ENCODE data around the gene RAI14. TPM values are rescaled to one million over a fixed set of nuclear protein-coding genes. Genes with fewer than 3 reads are reported as not detected.

The RAI14 gene
- total RNA-seq, 1 experiment from 2014 or later = 133 TPM

- H3K9me2 ChIP-seq (ENCODE audit: insufficient read depth) = no peaks in the 10 kb centered on the region
- POLR2A ChIA-PET (ENCODE audit: unreplicated experiment) = interaction anchor here (0.6 kb wide), 1 partner anchor 25 kb away, joined by 8 read pairs; no protein-coding TSS in a partner anchor
- TF ChIP-seq EZH2 (IDR thresholded peaks at IDR 0.05; ENCODE audit: low read depth) = no peak
- TF ChIP-seq, protein P1, sequence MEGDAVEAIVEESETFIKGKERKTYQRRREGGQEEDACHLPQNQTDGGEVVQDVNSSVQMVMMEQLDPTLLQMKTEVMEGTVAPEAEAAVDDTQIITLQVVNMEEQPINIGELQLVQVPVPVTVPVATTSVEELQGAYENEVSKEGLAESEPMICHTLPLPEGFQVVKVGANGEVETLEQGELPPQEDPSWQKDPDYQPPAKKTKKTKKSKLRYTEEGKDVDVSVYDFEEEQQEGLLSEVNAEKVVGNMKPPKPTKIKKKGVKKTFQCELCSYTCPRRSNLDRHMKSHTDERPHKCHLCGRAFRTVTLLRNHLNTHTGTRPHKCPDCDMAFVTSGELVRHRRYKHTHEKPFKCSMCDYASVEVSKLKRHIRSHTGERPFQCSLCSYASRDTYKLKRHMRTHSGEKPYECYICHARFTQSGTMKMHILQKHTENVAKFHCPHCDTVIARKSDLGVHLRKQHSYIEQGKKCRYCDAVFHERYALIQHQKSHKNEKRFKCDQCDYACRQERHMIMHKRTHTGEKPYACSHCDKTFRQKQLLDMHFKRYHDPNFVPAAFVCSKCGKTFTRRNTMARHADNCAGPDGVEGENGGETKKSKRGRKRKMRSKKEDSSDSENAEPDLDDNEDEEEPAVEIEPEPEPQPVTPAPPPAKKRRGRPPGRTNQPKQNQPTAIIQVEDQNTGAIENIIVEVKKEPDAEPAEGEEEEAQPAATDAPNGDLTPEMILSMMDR (conservative IDR thresholded peaks at IDR 0.05) = no peak
- H4K20me1 ChIP-seq (ENCODE audit: insufficient read depth) = peaks cover 9% of the 10 kb centered on the region
- intact Hi-C loops (cut with micrococcal nuclease; ENCODE audit: unreplicated experiment) = no loop called here
- H3K36me3 ChIP-seq (ENCODE audit: low read depth) = peaks cover 10% of the 10 kb centered on the region; the same call in 1 of the 2 replicates
- H3K4me1 ChIP-seq (replicated peaks; ENCODE audit: insufficient read depth) = no peaks in the 10 kb centered on the region
- peaks cover 34% of the 10 kb centered on the region; the same call in 1 of the 2 replicates for H3F3A ChIP-seq (ENCODE audit: insufficient read depth, low read depth)
- peaks cover 11% of the 10 kb centered on the region; the same call in 1 of the 2 replicates for H3K9me3 ChIP-seq (ENCODE audit: insufficient read depth, low read depth)
- H3K4me3 ChIP-seq = no peak overlapping the region
- 0 out of 2 replicates have a peak overlapping the region, but pooled peaks have one; percentile 3 for H3K27ac ChIP-seq
- no peak overlapping the region for H3K4me2 ChIP-seq
- no peaks in the 10 kb centered on the region for H3K27me3 ChIP-seq (ENCODE audit: insufficient read depth, low read depth)
- H3K79me2 ChIP-seq (ENCODE audit: low read depth) = peaks cover 42% of the 10 kb centered on the region
- H2AFZ ChIP-seq = no peak overlapping the region
- CTCF ChIA-PET = interaction anchor here (0.5 kb wide), 1 partner anchor 36 kb away, joined by 9 read pairs; no protein-coding TSS in a partner anchor
- BruUV-seq (replicated peaks) = no TSS peak
- DNase-seq = no peak
These were observed 130.9 kb downstream of the RAI14 start for GRCh38 chr5:34787035-34787434.

- Histone ChIP-seq H3K4me2 (no peak overlapping the region), H3K4me1 (replicated peaks; ENCODE audit: insufficient read depth) (no peaks in the 10 kb centered on the region), H3K4me3 (no peak overlapping the region), H3K27ac (no peak overlapping the region), H3F3A (ENCODE audit: insufficient read depth, low read depth) (peaks cover 44% of the 10 kb centered on the region), H3K36me3 (ENCODE audit: low read depth) (0 out of 2 replicates have a peak, but pooled peaks cover 7% of the 10 kb centered on the region), H3K9me2 (ENCODE audit: insufficient read depth) (no peaks in the 10 kb centered on the region), H2AFZ (no peak overlapping the region), H3K9me3 (ENCODE audit: insufficient read depth, low read depth) (peaks cover 11% of the 10 kb centered on the region; the same call in 1 of the 2 replicates), H3K27me3 (ENCODE audit: insufficient read depth, low read depth) (no peaks in the 10 kb centered on the region), H3K79me2 (ENCODE audit: low read depth) (peaks cover 48% of the 10 kb centered on the region), H4K20me1 (ENCODE audit: insufficient read depth) (peaks cover 18% of the 10 kb centered on the region)
- intact Hi-C loops (cut with micrococcal nuclease; ENCODE audit: unreplicated experiment) = no loop called here
- TF ChIP-seq EZH2 (IDR thresholded peaks at IDR 0.05; ENCODE audit: low read depth) = no peak
- TF ChIP-seq, protein P1 (conservative IDR thresholded peaks at IDR 0.05) = no peak
- DNase-seq = no peak
- ChIA-PET POLR2A (ENCODE audit: unreplicated experiment) (no interaction called here), CTCF (no interaction called here)
- BruUV-seq (replicated peaks) = no TSS peak
These were observed 132.9 kb downstream of the RAI14 start for GRCh38 chr5:34789021-34789531.

DNA sequence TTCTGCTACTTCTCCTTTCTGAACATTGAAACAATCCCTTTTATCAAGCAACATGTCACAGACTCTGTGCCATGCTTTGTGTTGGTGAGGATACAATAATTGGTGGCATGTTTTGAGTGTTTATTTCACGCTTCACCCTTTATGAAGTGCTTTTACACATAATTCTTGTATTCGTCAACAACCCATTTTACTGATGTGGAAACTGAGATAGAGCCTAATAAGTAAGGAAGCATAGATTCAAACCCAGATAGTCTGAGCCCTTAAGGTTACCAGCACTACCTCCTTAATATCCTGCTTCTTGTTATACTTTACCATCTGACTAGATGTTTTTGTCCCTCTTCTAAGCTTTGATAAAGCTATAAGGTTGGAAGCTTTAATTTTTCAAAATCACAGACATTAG is 133.5 kb downstream of the RAI14 start:
- H3K4me2 ChIP-seq = no peak overlapping the region
- DNase-seq = no peak

More for the DNA sequence above, 133.5 kb downstream of the RAI14 start:
- Histone ChIP-seq H3K36me3 (ENCODE audit: low read depth) (0 out of 2 replicates have a peak, but pooled peaks cover 9% of the 10 kb centered on the region), H3K9me3 (ENCODE audit: insufficient read depth, low read depth) (peaks cover 11% of the 10 kb centered on the region; the same call in 1 of the 2 replicates), H3K27ac (no peak overlapping the region), H2AFZ (no peak overlapping the region), H3K4me3 (no peak overlapping the region), H3K9me2 (ENCODE audit: insufficient read depth) (no peaks in the 10 kb centered on the region), H3K27me3 (ENCODE audit: insufficient read depth, low read depth) (no peaks in the 10 kb centered on the region), H3F3A (ENCODE audit: insufficient read depth, low read depth) (peaks cover 48% of the 10 kb centered on the region), H3K79me2 (ENCODE audit: low read depth) (peaks cover 48% of the 10 kb centered on the region), H4K20me1 (ENCODE audit: insufficient read depth) (peaks cover 18% of the 10 kb centered on the region), H3K4me1 (replicated peaks; ENCODE audit: insufficient read depth) (no peaks in the 10 kb centered on the region)
- intact Hi-C loops (cut with micrococcal nuclease; ENCODE audit: unreplicated experiment) = no loop called here
- no TSS peak for BruUV-seq (replicated peaks)
- ChIA-PET CTCF (no interaction called here), POLR2A (ENCODE audit: unreplicated experiment) (no interaction called here)
- TF ChIP-seq EZH2 (IDR thresholded peaks at IDR 0.05; ENCODE audit: low read depth) = no peak
- TF ChIP-seq, protein P1 (conservative IDR thresholded peaks at IDR 0.05) = no peak
